Measurements from ENCODE around the gene PTPN14.

Gene PTPN14

DNA sequence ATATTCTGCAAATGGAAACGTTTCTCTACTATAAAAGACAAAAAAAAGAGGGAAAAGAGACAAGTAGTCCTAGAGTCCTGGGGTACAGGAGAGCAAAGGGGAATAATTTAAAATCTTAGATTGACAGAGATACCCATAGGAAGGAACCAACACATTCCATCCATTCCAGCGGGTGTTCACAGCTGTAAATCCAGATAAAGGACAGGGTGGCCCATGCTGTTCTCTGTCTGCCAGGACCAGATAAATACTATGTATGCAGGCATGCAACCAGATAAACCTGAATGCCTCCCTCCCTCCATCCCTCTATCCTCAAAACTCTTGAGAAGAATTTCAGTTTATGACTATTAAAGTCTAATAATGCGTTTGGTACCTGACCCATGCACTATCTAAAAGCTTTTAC, 131.8 kb downstream of the PTPN14 start:
- Histone ChIP-seq H2AFZ (ENCODE audit: low read length) (no peak overlapping the region), H4K20me1 (ENCODE audit: insufficient read depth, low read length) (no peaks in the 10 kb centered on the region), H3K79me2 (ENCODE audit: low read length) (no peaks in the 10 kb centered on the region), H3K4me2 (ENCODE audit: low read depth, low read length) (no peak overlapping the region), H3F3A (ENCODE audit: insufficient read depth, low read length) (0 out of 2 replicates have a peak, but pooled peaks cover 3% of the 10 kb centered on the region), H3K9me3 (replicated peaks; ENCODE audit: insufficient read depth, low read length) (no peaks in the 10 kb centered on the region), H3K27ac (ENCODE audit: low read length) (no peak overlapping the region), H3K27me3 (replicated peaks; ENCODE audit: insufficient read depth, low read length) (no peaks in the 10 kb centered on the region), H3K36me3 (replicated peaks; ENCODE audit: insufficient read depth, low read length) (no peaks in the 10 kb centered on the region), H3K9ac (ENCODE audit: low read length) (no peak overlapping the region), H3K9me2 (replicated peaks; ENCODE audit: insufficient read depth, low read length) (no peaks in the 10 kb centered on the region), H3K4me1 (ENCODE audit: low read length) (peaks cover 23% of the 10 kb centered on the region), H3K4me3 (ENCODE audit: low read length) (no peak overlapping the region)
- TF ChIP-seq EZH2 (optimal IDR thresholded peaks at IDR 0.05; ENCODE audit: low read depth, low read length) (no peak), EZH2phosphoT487 (IDR thresholded peaks at IDR 0.05; ENCODE audit: low read length) (no peak)
- TF ChIP-seq, protein P1, sequence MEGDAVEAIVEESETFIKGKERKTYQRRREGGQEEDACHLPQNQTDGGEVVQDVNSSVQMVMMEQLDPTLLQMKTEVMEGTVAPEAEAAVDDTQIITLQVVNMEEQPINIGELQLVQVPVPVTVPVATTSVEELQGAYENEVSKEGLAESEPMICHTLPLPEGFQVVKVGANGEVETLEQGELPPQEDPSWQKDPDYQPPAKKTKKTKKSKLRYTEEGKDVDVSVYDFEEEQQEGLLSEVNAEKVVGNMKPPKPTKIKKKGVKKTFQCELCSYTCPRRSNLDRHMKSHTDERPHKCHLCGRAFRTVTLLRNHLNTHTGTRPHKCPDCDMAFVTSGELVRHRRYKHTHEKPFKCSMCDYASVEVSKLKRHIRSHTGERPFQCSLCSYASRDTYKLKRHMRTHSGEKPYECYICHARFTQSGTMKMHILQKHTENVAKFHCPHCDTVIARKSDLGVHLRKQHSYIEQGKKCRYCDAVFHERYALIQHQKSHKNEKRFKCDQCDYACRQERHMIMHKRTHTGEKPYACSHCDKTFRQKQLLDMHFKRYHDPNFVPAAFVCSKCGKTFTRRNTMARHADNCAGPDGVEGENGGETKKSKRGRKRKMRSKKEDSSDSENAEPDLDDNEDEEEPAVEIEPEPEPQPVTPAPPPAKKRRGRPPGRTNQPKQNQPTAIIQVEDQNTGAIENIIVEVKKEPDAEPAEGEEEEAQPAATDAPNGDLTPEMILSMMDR (IDR thresholded peaks at IDR 0.05; ENCODE audit: low read length): no peak
- no peak for DNase-seq

DNA sequence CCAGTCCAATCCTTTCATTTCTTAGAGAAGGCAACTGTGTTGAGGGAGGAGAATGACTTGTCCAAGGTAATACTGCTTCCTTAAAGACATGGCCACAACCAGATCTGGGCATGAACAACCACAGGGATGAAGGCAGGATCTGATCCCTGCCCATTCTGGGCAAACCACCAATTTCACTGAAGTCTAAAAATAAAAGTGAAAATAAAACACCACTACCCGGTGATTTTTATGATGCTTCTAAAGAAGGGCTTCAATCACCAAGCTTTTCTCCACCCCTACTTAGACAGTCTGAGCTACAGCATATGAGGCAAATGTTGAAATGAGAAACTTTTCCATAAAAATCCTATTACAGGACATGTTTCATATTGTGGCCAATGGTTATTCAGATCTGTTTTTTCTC, 133.0 kb downstream of the PTPN14 start:
- Histone ChIP-seq H2AFZ (ENCODE audit: low read length) (peak overlapping the region; percentile 21), H3K4me2 (ENCODE audit: low read depth, low read length) (peak overlapping the region; percentile 58), H3K27ac (ENCODE audit: low read length) (no peak overlapping the region), H3K4me3 (ENCODE audit: low read length) (0 out of 2 replicates have a peak overlapping the region, but pooled peaks have one; percentile 0), H3K4me1 (ENCODE audit: low read length) (peaks cover 23% of the 10 kb centered on the region), H4K20me1 (ENCODE audit: insufficient read depth, low read length) (no peaks in the 10 kb centered on the region), H3K79me2 (ENCODE audit: low read length) (no peaks in the 10 kb centered on the region), H3K9ac (ENCODE audit: low read length) (no peak overlapping the region), H3F3A (ENCODE audit: insufficient read depth, low read length) (0 out of 2 replicates have a peak, but pooled peaks cover 3% of the 10 kb centered on the region), H3K9me2 (replicated peaks; ENCODE audit: insufficient read depth, low read length) (no peaks in the 10 kb centered on the region), H3K9me3 (replicated peaks; ENCODE audit: insufficient read depth, low read length) (no peaks in the 10 kb centered on the region), H3K27me3 (replicated peaks; ENCODE audit: insufficient read depth, low read length) (no peaks in the 10 kb centered on the region), H3K36me3 (replicated peaks; ENCODE audit: insufficient read depth, low read length) (no peaks in the 10 kb centered on the region)
- no peak for TF ChIP-seq EZH2 (optimal IDR thresholded peaks at IDR 0.05; ENCODE audit: low read depth, low read length)
- DNase-seq: peak; percentile 36

DNA sequence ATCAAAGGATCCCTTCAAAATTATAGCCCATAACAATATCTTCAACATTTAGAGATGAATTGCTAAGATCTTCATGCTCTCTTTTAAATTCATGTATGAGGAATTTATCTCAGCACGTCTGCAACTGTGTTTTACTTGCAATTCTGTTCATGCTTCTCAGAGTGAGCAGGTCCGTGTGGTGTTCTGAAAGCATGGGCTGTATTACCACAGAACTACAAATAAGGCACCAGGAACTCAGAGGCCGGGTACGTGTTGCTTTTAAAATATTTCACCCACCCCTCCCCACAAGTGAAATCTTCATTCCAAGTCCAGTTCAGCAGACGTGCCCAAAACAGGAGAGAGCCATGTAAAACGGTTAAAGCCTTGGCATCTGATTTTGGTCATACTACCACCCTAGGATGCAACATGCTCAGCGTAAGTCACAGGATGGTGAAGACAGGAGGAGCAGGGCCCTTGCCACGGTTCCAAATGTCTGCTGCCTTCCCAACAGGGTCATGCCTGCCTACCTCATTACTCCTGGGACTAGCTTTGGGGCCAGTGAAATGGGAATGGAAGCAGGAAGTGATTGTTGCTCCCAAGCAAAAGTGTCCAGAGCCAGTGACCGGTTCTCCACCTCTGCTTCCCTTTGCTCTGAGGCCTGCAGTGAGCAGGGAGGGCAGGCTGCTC, 133.7 kb downstream of the PTPN14 start:
- no peak overlapping the region for H2AFZ ChIP-seq (ENCODE audit: low read length)
- H3K4me3 ChIP-seq (ENCODE audit: low read length): no peak overlapping the region
- DNase-seq: no peak
- no peaks in the 10 kb centered on the region for H4K20me1 ChIP-seq (ENCODE audit: insufficient read depth, low read length)
- TF ChIP-seq, protein P1 (IDR thresholded peaks at IDR 0.05; ENCODE audit: low read length): no peak
- no peak for TF ChIP-seq EZH2 (optimal IDR thresholded peaks at IDR 0.05; ENCODE audit: low read depth, low read length)
- no peak for TF ChIP-seq EZH2phosphoT487 (IDR thresholded peaks at IDR 0.05; ENCODE audit: low read length)
- H3K36me3 ChIP-seq (replicated peaks; ENCODE audit: insufficient read depth, low read length): no peaks in the 10 kb centered on the region
- H3K27me3 ChIP-seq (replicated peaks; ENCODE audit: insufficient read depth, low read length): no peaks in the 10 kb centered on the region
- 0 out of 2 replicates have a peak, but pooled peaks cover 3% of the 10 kb centered on the region for H3F3A ChIP-seq (ENCODE audit: insufficient read depth, low read length)
- no peaks in the 10 kb centered on the region for H3K79me2 ChIP-seq (ENCODE audit: low read length)
- H3K9me2 ChIP-seq (replicated peaks; ENCODE audit: insufficient read depth, low read length): no peaks in the 10 kb centered on the region
- no peak overlapping the region for H3K9ac ChIP-seq (ENCODE audit: low read length)
- H3K9me3 ChIP-seq (replicated peaks; ENCODE audit: insufficient read depth, low read length): no peaks in the 10 kb centered on the region
- H3K27ac ChIP-seq (ENCODE audit: low read length): no peak overlapping the region
- H3K4me1 ChIP-seq (ENCODE audit: low read length): peaks cover 23% of the 10 kb centered on the region
- H3K4me2 ChIP-seq (ENCODE audit: low read depth, low read length): peak overlapping the region; percentile 58; the same call in 1 of the 2 replicates

DNA sequence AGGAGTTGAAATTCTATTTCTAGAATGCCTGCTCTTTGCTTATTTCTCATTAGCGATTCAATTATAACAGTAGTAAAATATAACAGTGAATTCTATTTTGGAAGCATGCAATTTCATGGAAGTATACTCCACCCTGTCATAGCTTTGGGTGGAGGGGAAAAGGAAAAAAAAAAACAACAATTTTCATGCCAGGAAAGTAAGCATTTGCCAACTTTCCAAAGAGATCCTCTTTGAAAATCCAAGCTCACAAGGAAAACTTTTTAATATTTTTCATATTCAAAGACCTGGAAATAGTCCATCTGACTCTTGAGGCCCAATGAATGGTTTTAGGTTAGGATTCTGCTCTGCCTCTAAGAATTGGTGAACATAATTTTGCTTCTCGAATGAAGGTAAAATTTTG, 134.5 kb downstream of the PTPN14 start:
- TF ChIP-seq EZH2phosphoT487 (IDR thresholded peaks at IDR 0.05; ENCODE audit: low read length): no peak
- TF ChIP-seq EZH2 (optimal IDR thresholded peaks at IDR 0.05; ENCODE audit: low read depth, low read length): no peak
- TF ChIP-seq, protein P1 (IDR thresholded peaks at IDR 0.05; ENCODE audit: low read length): no peak
- Histone ChIP-seq H4K20me1 (ENCODE audit: insufficient read depth, low read length) (no peaks in the 10 kb centered on the region), H3K9me2 (replicated peaks; ENCODE audit: insufficient read depth, low read length) (no peaks in the 10 kb centered on the region), H3K27ac (ENCODE audit: low read length) (no peak overlapping the region), H3K79me2 (ENCODE audit: low read length) (no peaks in the 10 kb centered on the region), H3K27me3 (replicated peaks; ENCODE audit: insufficient read depth, low read length) (no peaks in the 10 kb centered on the region), H3K4me2 (ENCODE audit: low read depth, low read length) (no peak overlapping the region), H3K36me3 (replicated peaks; ENCODE audit: insufficient read depth, low read length) (no peaks in the 10 kb centered on the region), H3K4me1 (ENCODE audit: low read length) (peaks cover 23% of the 10 kb centered on the region), H2AFZ (ENCODE audit: low read length) (no peak overlapping the region), H3K9me3 (replicated peaks; ENCODE audit: insufficient read depth, low read length) (no peaks in the 10 kb centered on the region), H3F3A (ENCODE audit: insufficient read depth, low read length) (0 out of 2 replicates have a peak, but pooled peaks cover 3% of the 10 kb centered on the region), H3K9ac (ENCODE audit: low read length) (no peak overlapping the region), H3K4me3 (ENCODE audit: low read length) (no peak overlapping the region)
- DNase-seq: no peak
